GM19240 (cell line): ENCODE measurements around the gene PHF14.

Experiments
- DNase-seq: peaks from one replicate; pipeline ENCODE4 v3.0.0; 2011; ENCODE audit warnings: low spot score; ENCODE audit not compliant: insufficient read length

The PHF14 gene

GRCh38 chr7:11206177-11206899 lies 232.7 kb downstream of the PHF14 start:
- no peak for DNase-seq

DNA sequence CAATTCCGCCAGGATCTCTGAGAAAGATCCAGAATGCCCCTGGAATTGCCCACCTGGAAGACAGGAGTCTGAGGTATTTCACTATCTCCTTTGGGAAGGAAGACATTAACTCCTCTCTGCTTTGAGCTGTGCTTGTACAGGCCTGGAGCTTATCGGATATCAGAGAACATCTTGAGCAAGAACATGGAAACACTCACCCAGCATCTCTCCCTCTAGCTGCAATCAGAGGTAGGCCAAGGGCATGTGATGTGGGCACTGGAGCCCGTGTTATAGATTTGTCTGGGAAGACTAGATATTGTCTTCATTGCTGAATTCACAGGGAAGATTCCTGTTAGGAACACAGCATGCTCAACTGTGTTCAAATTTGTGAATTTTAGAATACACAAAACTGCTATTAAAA lies 233.9 kb downstream of the PHF14 start:
- DNase-seq, result no peak

DNA sequence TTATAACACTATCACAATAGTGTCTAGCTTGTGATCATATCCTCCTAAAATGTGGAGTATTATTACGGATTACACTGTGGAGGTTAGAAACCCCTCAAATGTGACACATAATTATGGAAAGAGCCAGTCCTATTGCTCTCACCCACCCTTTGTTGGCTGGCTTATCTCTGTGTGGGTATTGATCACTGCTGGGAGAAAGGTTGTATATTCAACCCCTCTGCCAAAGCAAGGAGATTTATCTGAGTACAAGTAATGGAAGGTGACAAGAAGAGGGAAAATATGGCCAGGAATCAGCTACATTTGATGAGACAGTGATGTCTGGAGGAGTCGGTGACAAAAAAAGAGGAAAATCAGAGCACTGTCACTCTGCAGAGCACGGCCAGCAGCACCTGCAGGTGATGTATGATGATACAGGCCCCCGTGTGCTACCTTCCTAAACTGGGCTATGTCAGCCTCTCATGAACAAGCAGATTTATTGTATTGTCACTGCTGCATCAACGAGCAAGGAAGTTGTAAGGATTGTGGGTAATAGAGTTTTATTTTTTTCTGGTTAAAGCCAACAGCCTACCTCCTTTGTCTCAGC lies 235.3 kb downstream of the PHF14 start:
- DNase-seq, result no peak

DNA sequence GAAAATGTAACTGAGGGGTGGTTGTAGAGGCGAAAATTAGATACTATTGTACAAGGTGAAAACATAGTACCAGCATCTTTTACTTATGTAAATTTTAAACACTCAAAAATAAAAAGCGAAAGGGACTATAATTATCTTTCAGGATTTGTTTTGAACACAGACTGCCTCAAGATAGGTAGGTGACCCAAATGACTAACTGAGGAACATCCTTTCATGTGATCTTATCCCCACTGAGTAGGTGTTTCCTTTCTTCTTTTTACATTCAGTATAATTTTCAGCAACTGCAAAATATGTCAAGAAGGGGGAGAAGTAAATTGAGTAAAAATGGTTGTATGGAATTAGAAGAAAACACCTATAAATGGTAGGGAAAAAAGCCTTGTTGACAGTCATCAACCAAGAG lies 236.7 kb downstream of the PHF14 start:
- DNase-seq, result no peak

DNA sequence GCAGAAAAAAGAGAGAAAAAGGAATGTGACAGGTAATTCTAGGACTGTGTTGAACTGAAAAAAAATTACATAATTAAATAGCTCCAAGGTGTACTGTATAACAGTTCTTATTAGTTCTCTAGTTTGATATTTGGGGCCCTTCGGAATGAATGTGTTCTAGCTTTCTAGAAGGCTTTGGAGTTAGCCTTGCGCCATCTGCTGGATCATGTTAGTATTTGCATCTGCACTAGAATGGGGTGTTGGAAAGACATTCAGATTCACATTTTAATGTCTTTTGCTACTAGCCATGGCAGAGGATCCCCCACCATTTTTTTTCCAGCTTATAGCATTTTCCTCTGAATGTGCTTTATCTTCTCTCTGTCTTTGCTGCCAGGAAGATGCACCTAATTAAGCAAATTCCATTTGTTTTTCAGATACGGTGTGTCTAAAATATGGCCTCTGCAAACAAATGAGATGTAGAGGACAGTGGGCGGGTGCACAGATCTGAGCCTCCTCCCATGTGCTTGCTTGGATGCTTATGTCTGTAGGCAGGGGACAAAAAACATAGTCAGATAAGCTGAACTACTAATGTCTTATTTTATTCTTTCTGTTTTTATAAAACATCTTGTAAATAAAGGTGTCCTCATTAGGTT lies 238.5 kb downstream of the PHF14 start:
- DNase-seq, result peak; percentile 21

GRCh38 chr7:11212816-11213215 lies 239.1 kb downstream of the PHF14 start:
- DNase-seq, result no peak

- DNase-seq, result no peak
These were observed 239.6 kb downstream of the PHF14 start for GRCh38 chr7:11213266-11213665.

DNA sequence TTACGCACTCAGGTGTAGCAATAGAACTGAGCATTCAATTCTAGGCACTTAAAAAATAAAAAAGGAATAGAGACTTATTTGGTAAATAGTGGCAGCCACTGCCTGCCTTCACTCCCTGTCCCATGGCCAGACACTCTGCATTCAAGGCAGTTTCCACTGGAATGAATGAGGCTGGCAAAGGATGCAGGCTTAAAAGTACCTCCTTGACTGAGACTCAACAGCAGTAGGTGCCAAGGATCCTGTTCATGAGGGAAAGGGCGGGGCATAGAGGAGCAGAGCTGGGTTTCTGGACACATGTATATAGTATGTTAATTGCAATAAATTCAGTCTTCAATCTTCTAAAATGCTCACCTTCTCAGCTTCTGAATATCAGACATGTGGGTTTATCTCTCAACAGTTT lies 242.6 kb downstream of the PHF14 start:
- no peak for DNase-seq

- no peak for DNase-seq
These were observed 244.3 kb downstream of the PHF14 start for GRCh38 chr7:11217848-11218565.
